GM18499 (cell line): ENCODE measurements around the gene PPM1L.
"Not testable (repeated sequence)": the region's sequence is repeated elsewhere in the genome, so short reads cannot be mapped to it uniquely, and the experiment has no call there.

Experiments
- ATAC-seq: cut with Tn5 transposase; IDR thresholded peaks from one replicate; pipeline ENCODE4 v1.9.1; 2021; ENCODE audit warnings: moderate number of reproducible peaks; ENCODE audit not compliant: insufficient read depth, unreplicated experiment

PPM1L gene

GRCh38 chr3:160755776-160756304 is at the start of gene PPM1L:
PPM1L (plus strand) TSS chr3:160756231.
- peak; percentile 42 for ATAC-seq

DNA sequence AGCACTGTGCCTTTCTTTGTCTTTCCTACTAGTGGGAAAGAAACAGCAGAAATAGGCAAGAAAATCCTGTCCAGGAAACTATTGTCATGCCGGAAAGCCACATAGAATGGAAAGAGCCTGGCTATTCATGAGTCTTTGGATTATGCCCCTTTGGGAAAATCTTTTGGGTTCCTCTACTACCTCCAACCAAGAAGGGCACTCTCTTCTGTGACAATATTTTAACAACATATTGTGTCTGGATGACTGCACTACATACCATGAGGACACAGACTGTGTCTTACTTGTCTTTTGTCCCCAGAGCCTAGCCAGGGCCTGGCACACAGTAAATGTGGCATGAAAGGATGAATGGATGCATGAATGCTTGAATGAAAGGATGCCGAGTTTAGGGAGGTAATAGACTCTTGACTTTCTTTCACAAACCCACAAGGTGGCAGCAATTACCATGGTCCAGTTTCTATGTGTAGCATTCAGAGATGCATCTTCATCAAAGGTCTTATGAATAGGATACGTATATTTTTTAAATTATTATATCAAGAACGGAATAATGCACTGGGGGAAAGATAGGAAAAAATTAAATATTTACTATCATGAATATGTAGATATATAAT is 48.7 kb upstream of the PPM1L start:
- ATAC-seq, result no peak

DNA sequence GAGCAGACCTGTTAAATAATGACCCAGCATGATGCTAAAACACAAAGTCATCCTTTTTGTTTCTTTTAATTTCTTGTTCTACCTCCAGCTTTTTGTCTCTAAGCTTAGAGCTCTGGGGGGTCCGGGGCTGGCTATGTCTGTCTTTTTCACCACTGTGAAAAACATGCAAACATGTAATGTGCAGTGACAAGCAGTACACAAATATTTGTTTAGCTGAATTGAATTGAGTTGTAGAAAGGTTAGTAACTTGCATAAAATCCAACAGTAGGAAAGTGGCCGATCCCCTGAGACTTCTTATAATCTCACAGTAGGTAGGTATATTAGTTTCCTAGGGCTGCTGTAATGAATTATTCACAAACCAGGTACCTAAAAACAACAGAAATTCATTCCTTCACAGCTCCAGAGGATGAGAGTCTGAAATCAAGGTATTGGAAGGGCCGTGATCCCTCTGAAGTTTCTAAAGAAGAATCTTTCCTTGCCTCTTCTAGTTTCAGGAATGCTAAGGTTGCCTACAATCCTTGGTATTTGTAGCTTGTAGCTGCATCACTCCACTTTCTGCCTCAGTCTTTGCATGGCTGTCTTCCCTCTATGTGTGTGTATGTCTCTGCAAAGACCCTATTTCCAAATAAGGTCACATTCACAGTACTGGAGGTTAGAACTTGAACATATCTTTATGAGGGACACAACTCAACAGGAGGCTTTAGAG is 46.4 kb upstream of the PPM1L start:
- no peak for ATAC-seq

DNA sequence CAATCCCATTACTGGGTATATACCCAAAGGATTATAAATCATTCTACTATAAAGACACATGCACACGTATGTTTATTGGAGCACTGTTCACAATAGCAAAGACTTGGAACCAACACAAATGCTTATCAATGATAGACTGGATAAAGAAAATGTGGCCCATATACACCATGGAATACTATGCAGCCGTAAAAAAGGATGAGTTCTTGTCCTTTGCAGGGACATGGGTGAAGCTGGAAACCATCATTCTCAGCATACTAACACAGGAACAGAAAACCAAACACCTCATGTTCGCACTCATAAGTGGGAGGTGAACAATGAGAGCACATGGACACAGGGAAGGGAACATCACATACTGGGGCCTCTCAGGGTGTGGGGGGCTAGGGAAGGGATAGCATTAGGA is 42.9 kb upstream of the PPM1L start:
- ATAC-seq, result not testable (repeated sequence)

DNA sequence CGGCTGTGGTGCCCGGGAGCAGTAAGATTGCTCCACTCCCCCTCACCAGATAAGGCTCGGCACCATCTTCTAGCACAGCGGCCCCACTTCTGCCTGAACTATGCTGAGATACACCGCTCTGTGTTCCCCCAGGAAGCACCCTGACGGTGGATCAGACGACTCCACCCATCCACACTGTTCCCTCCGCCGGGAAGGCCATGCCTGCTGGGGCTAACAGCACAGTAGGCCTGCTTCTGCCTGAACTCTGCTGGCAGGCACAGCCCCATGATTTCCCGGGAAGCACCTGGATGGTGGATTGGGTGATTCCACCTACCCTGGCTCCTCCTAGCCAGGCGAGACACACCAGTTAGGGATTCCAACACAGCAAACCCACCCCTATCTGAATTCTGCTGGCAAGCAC is 36.3 kb upstream of the PPM1L start:
- ATAC-seq, result no peak

DNA sequence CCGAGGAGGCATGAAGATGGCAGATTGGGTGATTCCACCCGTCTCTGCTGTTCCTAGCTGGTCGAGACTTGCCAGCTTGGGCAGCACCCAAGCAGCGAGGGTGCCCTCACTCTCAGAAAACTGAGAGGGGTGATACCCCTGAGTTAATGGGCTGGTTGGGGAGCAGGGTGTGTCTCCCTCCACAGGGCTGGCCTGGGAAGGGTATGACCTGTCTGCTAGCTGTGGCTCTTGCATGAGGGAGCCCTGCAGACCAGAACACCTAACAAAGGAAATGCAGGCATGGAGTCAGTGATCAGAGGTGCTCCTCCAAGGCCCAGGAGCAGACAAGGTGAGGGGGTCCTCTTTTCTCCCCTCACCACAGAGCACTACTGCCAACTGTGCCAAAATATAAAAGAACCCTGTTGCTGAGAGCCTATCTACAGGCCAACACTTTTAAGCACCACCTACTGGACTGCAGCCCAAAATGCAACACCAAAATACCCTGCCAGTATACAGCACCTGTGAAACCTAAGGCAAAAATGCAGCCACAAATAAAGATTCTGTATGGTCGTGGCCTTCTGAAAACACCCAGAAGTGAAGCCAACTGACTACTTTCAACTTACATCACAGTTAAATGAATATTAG is 35.8 kb upstream of the PPM1L start:
- no peak for ATAC-seq

- no peak for ATAC-seq
Measured at GRCh38 chr3:160722331-160722730, 33.7 kb upstream of the PPM1L start.

DNA sequence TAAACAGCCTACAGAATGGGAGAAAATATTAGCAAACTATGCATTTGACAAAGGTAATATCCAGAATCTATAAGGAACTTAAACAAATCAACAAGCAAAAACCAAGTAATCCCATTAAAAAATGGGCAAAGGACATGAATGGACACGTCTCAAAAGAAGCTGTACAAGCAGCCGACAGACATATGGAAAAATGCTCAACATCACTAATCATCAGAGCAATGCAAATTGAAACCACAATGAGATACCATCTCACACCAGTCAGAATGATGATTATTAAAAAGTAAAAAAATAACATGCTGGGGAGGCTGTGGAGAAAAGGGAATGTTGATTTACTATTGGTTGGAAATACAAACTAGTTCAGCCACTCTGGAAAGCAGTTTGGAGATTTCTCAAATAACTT is 30.7 kb upstream of the PPM1L start:
- no peak for ATAC-seq

- no peak for ATAC-seq
Measured at GRCh38 chr3:160735826-160736225, 20.2 kb upstream of the PPM1L start.

DNA sequence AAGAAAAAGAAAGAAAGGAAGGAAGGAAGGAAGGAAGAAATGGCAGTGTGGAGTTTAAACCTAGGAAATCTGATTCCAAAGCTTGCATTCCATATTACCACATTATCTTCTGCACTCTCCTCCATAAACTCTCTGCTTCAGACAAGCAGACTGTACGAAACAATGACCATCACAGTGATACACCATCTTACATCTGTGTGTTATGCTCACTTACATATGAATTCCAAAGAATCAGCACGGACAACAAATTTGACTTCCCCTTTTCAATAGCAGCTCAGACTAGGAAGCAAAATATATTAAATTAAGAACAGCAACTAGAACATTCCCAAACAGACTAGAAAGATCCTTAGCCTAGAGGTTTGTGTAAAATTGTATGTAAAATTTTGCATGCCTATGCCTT is 18.0 kb upstream of the PPM1L start:
- ATAC-seq, result no peak

DNA sequence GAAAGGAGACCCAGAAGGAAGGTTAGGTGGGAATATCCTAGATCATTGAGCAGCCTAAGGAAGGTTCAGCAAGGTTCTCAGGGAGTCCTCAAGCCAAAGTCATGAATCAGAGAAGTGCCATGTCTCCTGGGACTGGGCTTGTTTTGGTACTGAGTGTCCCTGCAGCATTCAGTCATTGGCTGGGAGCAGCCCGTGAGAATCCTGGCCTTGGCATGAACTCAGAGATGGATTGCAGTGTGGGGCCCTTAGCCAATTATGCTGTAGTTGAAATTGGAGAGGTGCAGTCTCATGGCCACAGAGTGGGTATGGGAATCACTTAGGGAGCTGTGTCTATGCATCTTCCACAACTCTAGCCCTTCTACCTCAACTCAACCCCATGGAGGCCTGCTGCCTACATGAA is 17.0 kb upstream of the PPM1L start:
- ATAC-seq, result no peak

DNA sequence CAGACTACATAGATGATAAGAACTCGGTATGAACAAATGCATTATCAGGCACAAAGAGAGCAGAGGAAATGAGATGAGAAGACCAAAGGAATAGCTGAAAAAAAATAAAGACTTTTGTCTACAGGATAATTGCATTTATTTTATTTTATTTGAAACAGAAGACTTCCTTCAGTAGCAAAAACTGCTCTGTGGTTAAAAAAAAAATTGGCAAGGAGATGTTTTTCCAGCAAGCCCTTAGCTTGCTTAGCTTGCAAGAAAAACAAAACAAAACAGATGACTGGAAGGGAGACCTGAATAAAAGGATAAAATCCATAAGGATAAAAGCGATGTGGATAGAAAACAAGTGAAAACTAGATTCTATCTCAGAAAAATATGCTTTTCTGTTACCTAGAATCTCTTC is 9.1 kb upstream of the PPM1L start:
- no peak for ATAC-seq

DNA sequence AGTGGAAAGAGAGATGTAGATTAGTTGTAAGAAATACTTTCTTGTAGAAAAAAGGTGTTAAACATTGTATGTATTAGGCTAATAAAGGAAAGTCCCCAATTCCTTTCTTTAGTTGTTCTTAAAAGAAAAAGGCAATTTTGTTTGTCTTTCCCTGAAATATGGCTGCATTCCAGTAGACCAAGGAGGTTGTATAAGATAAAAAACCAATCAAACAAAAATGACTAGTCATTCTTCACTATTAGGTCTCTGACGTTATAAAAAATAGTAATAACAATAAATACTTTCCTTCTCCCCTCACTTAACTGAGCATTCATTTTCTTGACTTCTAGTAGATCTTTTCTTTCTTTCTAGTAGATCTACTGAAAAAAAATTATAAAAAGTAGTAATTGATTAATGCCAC is 8.6 kb upstream of the PPM1L start:
- no peak for ATAC-seq

DNA sequence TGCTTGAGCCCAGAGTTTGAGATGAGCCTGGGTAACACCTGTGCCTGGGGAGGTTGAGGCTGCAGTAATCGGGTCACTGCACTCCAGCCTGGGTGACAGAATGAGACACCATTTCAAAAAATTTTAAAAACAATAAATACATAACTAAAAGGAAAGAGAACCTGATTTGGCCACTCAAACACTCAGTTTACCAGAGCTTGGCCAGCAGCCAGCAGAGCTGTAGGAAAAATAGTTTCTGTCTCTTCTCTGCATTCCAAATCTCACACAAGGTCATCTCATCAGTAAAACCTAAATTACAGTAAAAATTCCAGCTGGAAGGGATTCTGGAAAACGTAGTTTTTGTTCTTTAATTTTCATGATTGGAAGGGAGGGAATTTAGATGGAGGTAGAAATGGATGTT is 7.8 kb upstream of the PPM1L start:
- no peak for ATAC-seq

DNA sequence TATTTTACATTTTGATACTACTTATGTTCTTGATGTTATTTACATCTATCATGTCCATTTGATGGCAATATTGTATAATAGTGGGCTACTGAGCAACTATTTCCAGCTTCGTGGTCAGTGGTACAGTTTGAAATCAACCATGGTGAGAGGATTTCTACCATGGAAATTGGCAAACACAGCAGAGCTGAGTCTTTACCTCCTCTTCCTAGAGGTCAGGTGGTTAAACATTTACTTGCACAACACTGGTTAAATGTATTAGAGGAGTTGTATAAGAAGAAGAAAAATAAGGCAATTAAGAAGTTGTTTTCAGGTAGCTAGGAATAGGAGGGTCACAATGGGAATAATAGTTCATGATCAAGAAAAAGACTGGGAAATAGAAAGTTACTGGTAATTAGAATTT is 7.2 kb upstream of the PPM1L start:
- ATAC-seq, result no peak

DNA sequence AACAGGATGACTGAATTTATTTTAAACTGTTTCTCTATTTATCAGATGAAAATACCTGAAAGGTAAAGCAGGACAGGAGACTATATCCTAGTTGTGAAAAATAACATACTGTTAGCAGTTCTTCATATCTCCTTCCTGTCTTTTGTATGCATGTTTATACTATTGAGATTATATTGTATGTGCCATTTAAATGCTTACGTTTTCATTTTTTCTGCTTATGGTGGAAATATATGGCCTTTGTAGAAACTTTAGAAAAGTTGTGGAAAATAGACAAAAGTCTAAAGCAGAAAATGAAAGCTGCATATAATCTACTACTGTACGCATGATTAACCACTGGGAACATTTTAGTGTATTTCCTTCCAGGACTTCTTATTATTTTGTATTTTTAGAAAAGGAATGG is 2.1 kb upstream of the PPM1L start:
- no peak for ATAC-seq

- ATAC-seq, result no peak
Measured at GRCh38 chr3:160754371-160754854, 1.6 kb upstream of the PPM1L start.

DNA sequence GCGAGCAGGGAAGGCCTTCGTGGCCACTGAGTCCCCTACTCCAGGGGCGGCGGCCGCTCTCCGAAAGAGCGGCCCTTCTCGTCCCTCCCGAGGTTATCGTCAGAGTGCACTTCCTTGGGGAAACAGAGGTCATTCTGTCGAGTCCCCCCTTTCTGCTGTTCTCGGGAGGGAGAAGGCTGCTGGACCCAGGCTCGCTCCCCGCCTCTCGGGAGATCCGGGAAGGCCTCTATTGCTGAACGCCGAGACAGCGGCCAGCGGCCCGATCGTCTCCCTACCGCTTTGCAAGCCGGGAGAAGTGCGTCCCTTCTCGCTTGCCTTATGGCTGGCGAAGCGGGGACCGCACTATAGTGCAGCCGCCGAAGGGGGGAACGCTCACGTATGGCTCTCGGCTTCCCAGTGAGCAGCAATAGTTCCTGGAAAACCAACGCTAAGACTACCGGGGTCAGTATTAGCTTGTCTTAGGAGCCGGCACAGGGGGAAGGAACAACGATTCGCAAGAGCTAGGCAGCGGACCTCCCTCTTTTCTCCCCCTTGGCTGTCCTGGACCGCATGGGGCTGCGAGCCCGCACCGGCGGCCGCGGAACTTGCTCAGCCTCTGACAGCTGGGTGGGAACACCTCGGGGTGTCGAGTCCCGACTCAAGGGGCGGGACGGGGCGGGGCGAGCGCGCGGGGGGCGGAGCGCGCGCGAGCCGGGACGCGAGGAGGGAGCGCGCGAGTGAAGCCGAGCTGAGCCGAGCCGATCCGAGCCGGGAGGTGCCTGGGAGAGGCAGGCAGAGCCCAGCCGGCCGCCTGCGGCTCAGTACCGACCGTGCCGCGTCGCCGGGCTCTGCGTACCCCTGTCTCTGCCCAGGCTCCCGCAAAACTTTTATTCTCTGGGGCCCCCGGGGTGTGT is 930 bp upstream of the PPM1L start:
- ATAC-seq, result peak; percentile 74

DNA sequence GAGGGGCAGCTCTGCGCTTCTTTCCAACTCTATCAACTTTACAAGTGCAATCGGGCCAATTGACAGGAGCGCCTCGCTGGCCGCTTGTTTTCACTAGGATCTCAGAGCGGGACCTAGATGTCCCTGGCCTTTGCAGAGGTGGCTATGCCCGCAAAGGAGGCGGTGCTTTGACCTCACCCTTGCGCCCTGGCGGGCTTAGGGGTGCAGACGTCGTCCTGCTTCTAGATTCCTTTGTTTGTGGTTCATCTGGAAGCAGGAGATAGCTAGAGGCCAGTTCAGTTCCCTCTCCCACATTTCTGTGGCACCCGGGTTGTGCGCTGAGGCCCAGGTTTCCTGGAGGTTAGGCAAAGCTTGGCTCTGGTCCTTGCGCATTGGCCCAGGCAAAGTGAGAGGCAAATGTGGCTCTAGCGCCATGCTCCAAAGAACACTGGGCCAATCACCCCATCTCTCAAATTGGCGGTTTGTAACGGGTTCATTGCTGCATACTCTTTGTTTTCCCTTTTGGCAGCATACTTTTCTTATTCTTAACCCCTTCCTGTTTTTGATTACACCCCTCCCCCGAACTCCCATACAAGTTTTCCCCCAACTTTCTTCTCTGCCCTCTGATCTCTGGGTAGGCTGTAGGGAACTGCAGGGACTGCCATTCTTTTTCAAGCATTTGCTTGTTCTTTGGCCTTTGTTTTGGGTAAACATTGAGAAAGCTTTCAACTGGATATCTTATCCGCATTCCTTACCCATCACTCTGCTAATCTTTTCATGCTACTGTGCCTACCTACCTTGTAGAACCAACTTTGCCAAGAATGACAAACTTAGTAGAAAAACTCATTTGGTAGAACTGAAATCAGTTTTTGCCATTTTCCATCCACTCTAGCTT is 1.4 kb downstream of the PPM1L start:
- ATAC-seq, result no peak
